Brain pericyte (primary cell): ENCODE results near the gene EFNA5.

ENCODE experiments used
- DNase-seq: peaks from one replicate; pipeline ENCODE4 v3.0.0-alpha.2; 2012; ENCODE audit warnings: low read depth, low spot score

Gene EFNA5

DNA sequence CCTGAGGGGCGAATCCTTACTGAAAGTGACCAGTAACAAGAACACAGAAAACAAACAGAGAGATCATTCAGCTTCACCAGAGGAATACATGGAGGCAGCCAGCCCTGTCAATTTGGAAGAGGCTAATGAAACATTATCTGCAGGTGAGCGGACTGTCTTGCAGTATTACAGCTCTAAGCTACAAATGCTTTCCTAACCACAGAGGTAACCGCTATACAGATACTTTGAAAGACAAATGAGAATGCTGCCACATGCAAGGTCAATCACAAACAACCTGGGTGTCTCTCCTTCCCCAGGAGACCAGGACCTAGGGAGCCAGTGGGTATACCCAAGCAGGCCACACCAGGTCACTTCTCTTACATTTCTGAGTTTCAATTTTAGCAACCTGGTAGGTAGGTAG is 30.2 kb downstream of the EFNA5 start:
- DNase-seq, result no peak

DNA sequence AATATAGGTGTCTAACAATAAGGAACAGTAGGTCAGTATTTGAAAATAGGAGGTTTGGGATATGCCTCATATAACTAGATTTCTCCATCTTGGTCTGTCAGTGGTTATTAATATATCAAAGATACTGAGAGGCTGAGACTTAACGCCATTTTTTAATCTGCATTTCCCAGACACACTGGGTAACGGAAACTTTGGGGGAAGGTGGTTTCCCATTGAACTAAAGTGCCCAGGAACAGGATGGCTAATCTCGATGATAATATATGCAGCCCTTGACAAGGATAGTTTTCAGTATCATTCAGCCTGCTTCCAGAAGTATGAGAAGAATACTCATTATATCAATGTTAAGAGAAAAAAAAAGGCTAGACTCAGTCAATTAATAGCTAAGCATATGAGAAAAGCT is 30.7 kb downstream of the EFNA5 start:
- DNase-seq, result no peak

DNA sequence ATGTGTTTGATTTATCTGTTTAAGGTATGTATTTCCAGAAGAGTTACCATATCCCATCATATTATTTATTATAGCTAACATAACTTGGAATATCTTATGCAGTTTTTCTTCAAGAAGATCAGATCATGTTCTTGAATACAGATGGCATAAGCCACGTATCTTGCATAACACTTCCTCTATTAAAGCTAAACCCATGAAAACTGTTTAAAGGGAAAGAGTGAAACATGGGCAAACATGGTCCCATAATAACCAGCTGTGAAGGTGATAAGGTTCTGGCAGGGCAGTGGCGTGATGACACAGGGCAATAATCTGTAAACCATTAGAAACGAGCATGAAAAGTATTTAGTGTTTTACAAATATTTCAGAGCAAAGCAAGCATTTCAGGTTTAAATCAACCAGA is 34.2 kb downstream of the EFNA5 start:
- no peak for DNase-seq

DNA sequence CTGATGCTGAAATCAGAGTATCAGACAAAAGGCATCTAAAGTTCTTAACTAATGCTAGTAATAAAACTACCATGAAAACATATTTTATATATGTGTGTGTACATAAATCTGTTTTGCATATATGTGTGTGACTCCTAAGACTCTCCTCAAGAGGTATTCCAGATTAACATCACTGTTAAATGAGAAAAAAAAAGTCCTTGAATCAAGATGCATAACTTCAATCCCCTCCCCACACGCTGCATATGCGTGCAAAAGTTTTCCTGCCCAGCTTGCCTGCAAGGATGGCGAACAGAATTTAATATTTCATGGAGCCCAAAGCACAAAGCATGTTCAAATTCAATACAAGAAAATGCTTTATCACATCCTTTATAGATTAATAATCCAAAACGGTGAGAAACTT is 34.7 kb downstream of the EFNA5 start:
- DNase-seq, result no peak

DNA sequence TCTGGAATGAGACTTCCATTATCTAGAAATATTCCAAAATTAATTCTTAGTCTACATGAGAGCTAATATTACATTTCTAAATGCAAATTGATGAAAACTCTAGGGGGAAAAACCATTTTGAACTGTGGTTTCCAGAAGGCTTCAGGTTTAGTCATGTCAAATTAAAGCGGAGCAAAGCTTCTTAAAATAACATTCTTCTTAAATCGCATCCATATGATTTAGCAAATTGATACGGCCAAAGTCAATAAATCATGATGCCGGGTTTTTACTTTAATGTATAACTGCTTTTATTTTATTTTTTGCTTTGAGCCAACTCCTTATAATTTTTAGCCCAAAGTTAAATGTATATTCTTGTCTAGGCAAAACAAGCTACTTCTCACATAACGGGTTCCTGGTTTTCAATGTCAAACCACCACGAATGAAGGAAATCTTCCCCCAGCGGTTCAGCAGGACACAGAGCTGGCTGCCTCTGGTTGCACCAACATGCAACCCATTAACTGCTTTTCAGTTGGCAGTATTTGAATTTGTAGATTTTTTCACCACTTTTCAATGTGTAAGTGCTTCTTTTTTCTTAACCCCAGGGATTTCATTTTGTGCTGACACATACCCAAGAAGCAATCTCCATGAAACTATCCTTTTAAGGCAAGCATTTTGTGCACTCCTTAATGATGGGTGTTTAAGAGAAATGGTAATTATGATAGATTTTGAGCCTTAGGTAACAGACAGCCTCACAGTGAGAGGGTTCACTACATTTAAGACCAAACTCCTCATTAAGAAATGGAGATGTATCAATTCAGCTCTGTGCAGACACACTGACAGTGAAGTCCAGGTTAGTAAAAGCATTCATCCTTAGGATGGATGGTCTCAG is 35.5 kb downstream of the EFNA5 start:
- DNase-seq, result no peak

DNA sequence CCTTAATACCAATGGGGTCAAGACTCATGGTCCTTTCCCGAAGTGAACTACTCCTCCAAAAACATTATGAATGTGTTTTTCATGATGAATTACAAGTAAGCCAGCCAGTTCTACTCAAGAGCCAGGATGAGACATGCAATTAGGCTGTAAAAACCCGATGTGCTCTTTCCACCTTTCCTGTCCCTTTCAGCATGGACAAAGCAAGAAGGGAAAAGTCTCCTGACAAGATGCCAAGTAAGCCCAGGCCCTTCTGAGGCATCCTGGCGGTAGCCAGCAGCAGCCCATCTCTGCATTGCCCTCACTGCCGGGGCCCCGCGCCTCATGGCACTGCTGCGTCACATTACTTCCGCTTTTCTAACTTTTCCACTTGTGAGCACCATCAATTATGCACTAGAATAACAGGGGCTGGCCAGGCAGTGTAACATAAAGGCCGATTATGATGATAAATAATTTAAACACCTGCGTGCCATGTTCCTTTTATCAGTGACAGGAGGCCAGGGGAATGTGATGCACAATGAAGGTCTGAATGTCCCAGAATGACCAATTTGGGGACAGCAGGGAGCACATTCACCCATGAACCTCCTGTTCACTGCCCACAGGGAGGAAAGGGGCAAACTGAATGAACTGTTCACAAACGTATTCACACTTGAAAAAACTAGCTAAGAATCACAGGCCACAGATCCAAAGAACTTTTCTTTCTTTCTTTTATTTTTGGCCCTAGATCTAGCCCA is 37.4 kb downstream of the EFNA5 start:
- no peak for DNase-seq

DNA sequence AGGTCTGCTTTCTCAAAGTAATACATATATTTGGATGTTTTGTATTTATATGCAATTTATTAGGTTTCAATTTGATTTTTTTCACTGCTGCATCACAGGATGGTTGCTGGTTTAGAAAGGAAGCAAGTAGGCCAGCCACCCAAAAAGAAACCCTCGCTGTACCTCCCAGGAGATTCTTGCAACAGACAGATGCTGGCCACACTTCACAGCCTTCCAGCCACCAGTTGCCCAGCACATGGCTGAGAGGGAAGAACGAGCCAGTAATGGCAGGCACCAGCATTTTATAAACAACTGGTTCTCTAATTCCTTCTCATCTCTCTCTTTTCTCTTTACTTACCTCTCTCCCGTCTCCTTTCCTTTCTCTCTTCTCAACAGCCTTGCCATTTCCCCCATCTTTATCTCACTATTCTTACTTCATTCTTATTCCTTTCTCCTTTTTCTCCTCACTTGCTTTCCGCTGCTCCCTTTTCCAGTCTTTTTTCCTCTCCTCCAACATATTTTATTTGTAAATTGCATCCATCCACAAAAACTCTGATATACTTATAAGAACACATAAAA is 38.9 kb downstream of the EFNA5 start:
- DNase-seq, result no peak

DNA sequence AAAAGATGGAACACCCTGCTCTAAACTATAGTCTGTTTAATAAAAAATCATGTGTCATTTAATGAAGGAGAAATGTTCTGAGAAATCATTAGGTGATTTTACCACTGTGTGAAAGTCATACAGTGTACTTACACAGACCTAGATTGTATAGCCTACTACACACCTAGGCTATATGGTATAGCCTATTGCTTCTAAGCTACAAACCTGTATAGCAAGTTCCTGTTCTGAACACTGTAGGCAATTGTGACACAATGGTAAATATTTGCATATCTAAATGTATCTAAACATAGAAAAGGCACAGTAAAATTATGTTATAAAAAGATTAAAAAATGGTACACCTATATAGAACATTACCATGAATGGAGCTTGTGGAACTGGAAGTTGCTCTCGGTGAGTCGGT is 40.6 kb downstream of the EFNA5 start:
- DNase-seq, result no peak

DNA sequence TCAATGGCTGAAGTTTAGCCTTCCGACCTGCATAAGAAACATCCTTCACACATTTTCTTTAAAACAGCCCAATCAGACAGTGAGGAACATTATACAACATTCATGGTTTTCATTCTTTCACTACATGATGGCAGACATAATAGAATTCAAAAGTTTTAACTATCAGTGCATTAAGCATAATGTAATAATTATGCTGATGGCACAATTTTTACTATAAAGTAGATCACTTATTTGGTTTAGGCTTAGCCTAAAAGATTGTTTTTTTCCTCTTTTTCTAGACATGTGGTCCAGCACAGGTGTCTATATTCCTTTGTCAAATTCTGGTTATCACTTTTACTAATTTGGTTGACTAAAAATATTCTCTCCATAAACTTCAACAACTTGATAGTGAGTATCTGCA is 46.5 kb downstream of the EFNA5 start:
- no peak for DNase-seq

DNA sequence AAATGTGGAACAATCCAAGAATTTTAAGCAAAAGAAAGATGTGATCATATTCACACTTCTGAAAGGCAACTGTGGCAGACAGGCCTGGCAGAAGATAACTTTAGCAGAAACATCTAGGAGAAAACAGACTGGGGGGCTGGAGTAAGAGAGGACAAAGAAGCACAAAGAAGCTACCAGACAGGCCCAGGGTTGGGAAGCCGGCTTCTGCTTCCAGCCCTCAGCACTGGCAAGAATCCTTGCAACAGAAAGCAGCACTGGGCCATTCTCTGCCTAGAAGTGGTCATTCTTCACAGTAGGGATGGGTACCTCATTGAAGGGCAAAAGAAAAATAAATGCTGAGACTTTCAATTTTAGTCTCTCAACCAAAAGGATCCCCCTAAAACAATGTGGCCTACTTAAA is 49.6 kb downstream of the EFNA5 start:
- DNase-seq, result no peak

DNA sequence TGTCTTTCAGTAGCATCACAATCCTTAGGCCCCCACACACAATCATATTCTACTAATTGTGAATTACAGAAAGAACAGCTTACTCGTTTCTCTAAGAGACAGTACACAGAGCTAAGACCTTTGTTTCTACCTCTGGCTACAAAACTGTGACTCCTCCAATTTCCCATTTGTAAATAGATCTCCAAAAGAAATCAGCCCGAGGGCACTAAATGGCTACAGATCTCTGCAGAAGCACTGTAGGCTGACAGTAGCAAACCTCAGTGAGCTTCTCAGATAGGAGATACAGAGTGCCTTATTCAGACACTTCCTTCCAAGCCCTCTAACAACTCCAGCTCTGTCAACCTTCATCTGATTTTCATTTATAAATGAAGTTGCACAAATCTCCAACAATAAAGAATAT is 51.0 kb downstream of the EFNA5 start:
- no peak for DNase-seq

DNA sequence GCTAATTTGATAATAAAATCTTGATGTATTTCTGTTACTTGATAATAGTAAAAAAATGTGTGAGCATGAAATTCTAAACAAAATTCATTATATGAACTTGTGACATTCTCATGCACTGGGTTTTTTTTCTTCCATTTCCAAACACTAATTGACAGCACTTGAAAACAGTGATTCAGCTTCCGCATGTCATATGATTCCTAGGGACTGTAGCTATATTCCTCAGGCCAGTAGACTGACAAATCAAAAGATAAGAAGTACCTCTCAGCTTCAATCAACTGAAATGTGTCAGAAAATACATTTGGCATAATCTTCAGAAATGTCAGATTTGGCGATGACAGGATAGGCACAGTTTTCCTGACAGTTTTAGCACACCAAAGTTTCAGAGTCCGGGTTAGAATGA is 52.5 kb downstream of the EFNA5 start:
- DNase-seq, result no peak

DNA sequence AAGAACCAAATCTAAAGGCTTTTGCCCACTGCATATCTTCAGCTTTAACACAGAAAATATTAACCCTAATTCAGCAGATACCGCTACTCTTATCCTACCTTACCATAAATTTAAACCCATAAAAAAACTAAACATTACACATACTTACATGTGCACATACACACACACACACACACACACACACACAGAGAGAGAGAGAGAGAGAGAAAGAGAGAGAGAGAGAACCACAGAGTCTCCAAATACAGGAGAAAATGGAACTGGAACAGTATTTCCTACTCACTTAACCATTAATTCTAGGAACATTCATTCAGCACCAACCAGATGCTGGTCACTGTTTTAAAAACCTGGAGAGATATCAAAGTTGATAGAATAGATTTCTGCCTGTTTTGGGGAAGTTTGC is 53.7 kb downstream of the EFNA5 start:
- no peak for DNase-seq

DNA sequence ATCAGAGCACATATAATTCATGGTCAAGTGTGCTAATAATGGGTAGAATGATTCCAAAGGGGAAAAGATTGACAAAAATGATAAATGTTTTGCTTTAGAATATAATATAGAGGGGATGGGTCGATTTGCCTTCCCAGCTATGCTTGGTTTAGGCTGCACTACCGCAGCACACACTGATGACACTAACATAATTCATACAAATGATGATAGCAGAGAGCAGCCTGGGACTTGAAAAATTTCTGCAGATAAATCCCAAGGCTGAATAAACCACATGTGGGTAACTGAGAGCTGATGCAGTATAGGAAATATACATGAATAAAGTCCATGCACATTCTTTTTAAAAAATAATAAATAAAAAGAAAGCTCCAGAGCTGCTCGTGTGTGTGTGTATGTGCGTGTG is 54.5 kb downstream of the EFNA5 start:
- no peak for DNase-seq

DNA sequence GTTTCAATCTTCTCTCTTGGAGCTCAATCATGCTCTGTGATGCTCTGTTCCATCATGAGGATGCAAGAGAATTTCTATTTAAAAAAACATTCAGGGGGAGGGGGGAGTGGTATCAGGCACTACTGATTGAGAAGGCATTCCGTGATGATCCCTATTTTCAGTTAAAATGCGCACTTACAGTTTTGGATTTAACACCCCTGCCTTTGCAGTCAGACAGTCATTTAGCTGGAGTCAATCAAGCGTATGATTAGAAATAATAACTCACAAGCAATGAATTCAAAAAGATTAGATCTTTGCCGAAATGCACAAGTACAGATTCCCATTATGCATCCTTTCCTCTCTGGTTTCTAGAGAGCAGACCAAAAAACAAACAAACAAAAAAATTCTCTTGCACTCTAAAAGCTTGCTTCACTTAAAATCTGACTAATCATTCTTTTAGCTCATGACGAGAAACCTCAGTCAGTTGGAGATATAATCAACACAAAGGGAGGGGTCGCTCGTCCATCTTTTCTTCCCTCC is 55.4 kb downstream of the EFNA5 start:
- DNase-seq, result no peak

DNA sequence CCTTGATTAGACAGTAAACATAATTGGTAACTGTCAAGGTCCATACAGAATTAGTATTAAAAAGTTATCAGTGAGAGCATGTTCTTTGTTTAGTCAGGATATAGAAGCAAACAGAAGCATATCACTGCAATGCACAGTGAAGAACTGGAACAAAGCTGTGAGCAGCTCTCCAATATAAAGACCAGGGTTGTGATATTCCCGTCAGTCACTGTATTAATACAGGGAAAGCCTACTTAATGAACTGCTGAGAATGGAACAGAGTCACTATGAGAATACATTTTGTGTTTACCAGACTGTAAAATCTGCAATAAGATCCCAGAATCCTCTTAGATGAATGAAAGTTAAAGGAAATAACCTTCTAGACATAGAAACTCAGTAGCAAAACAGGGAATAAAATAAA is 58.2 kb downstream of the EFNA5 start:
- DNase-seq, result no peak

DNA sequence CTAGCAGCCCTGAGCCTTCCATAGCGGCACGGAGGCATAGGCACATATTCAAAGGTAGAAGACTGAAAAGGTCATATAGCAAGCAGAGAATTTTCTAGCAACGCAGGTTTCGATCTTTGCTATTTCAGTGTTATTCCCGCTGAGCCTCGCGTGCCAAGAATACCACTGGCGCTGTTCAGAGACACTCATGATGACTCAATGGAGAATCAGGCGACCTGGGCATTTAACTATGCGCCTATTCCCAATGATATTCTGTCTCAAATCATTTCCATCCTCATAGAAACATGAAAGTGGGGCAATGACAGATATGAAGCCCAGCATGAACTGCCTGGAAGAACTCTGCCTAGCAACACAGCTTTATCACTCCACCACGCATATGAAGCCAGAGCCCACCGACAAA is 59.9 kb downstream of the EFNA5 start:
- no peak for DNase-seq

DNA sequence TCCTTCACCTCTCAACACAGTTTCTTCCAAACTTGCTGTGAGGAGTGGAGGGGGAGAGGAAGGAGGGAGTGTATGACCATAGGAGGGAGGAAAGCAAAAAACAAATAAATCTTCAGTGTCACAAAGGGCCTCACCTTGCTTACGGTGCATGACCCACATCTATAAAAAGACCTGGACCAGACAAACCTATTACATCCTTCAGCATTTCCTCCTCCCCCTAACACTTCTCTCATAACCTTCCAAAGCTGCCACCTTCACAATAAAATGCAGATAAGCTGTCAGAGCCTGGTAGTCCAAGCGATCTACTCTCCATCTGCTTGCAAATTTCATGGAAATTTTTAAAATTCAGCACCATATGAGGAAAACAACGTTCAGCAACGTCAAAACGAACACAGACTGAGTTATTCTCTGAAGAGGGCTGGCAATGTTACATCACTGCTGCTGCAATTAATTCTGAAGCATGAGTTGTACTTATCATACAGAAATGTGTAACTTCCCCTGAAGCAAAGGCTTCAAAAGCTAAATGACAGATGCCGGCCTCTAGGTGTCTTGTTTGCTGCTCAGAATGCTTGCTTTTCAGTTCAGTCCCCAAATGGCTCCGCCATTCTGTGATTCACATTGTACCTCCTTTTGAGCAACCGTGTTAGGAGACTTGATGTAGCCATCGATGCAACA is 62.9 kb downstream of the EFNA5 start:
- no peak for DNase-seq

DNA sequence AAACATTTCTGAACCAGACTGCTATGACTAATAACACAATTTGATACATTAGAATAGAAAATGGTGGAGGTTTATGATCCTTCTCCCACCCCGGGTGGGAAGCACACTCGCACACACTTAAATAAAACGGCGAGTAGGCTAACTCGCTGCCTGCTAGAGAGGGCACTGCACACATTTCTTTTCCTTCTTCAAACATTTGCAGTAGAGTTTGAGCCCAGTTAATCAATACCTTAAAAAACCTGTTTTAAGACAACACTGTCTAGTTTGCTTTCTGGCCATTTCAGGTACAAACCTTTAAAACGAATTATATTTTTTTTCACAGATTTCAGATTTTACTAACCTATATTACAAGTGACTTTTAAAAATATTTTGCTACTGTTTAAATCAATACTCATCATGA is 63.5 kb downstream of the EFNA5 start:
- no peak for DNase-seq

DNA sequence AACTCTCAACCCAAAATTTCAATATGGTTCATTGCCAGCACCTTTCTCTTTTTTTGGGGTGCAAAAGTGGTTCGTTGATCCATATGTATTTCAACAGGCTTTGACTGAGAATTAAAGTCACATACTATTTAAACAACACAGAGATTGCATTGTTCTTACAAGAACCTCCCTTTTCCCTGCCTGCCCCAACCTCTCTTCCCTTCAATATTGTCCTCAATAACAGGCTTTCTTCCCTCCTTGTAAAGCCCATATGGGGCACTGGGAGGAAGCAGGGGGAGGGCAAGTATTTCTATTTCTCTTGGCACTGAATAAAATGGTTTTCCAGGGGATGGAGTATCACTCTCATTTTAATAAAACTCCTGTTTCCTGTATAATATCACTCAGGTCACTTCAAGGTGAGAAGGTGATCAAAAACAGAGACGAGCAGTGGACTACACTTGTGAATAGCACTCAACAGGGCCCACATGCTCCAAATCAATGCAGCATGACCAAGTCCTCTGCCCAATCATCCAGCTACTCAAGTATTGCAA is 65.1 kb downstream of the EFNA5 start:
- DNase-seq, result no peak

DNA sequence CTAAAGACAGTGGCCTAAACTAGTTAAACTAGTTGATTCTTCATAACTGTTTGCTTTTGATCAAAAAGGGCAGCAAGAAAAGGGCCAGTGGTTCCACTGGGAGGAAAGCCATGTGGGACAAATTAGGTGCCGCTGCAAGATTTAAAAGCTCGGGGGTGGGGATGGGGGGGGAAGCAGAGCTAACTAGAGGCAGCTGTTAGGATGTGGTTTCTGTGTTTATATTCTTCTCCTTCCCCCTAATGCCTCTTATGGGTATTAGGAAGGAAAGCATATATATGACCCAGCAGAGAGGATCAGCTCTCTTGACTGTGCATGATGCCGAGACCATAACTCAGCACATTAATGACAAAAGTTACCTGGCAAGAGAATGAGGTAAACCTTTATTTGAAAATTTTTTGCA is 65.7 kb downstream of the EFNA5 start:
- DNase-seq, result no peak
